KG1 (cell line): ENCODE results near the gene TBX5.

Source experiments
- DNase-seq: peaks from one replicate; lab custom pipeline; 2025; lab: John Stamatoyannopoulos, UW

TBX5 gene

DNA sequence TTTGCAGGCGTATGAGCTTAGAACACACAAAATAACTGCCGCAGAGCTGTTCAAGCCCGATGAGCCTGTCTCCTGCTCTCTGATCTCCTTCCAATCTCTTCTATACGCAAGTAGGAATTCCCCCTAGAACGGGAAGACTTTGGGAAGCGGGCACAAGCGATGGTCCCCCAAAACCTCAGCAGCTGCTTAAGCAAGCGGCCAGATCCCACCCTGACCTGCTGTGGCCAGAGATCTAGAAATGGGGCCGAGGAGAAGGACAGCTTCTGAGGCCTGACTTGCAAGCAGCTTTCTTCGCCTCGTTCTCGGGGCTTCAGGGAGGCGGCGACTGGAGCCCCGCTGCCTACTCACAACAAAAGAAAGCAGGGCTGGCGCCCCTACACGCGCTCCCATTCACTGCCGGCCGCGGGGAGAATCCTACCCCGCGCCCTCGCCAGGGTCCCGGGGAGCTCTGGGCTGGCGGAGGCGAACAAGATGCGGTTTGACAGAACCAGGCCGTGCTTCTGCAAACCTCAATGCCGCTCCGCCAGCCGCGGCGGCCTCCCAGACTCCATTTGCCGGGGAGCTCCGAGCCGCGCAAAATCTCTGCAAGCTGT, 922 bp downstream of the TBX5 start:
- DNase-seq, result no peak

- no peak for DNase-seq
Measured at GRCh38 chr12:114404083-114404925, 1.6 kb downstream of the TBX5 start.

DNA sequence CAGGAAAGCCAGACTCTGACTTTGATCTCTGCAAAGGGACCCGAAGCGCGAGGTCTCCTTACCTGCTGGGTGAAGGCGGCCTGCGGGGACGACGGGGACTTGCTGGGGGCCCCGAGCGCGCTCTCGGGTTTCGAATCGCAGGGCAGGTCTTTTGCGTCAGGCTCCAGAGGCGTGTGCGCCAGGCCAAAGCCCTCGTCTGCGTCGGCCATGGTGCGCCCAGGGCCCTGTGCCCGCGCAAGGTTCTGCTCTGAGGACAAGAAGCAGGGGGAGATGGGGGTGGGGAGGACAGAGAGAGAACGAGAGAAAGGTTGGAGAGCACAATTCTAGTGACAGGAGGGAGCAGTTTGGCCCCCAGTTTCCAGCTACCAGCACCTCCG, 2.3 kb downstream of the TBX5 start:
- no peak for DNase-seq

DNA sequence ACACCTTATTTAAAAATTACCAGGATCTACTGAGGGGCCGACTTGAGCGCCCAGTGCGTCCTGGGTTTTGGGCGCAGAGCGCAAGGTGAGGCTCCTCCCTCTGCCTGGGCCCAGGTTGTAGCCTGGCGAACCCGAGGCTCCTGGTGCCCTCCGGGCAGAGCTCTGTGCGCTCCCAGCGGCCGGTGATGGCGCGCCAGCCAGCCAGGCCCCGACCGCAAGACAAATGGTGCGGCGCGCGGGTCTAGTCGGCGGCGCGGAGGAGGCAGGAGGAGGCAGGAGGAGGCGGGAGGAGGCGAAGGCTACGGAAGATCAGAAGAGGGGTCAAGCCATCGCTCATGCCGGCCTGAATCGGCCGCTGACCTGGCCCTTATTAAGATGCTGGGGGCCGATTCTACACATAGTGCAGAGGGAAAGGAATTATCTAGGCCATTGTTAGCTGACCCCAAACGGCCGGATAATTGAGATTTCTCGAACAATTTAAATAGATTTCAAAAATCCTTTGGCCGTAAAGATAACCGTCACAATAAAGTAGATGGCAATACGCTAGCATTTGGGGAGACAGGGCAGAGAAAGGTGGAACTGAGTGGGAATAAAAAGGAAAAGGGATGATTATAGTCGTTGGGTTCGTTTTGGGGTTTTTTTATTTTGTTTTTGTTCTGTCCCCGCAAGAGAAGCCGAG, 2.8 kb downstream of the TBX5 start:
- DNase-seq, result no peak

- DNase-seq, result no peak
Measured at GRCh38 chr12:114402084-114402717, 3.7 kb downstream of the TBX5 start.

DNA sequence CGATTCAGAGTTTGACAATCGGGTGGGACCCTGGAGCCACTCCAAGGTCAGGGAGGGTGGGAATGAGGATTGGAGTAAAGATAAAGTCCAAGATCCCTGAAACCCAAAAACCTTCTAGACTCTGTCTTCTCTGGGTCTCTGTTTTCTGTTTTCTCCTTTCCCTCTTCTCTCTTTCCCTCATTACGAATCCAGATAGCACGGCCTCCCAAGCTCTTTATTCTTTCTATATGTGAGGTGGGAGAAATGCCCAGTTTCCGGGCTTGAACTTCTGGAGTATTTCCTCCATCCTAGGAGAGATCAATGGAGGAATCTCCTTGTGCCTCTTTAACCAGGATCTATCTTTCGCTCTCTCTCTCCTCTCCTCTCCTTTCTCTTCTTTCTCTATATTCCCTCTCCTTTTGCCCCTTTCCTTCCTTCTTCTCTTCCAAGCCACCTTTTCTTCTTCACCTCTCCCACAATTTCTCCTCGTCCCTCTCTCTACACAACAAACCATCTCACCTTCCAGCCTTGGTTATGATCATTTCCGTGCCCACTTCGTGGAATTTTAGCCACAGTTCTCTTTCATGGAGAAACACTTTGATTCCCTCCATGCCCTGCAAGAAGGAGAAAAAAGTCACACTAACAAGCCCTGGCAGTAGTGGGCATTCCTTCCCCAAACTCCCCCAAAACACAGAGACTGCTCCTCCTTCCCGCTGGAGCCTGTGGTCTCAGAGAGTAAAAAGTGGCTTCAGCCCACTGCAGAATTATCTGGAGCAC, 4.4 kb downstream of the TBX5 start:
- no peak for DNase-seq

- no peak for DNase-seq
Measured at GRCh38 chr12:114400925-114401324, 5.0 kb downstream of the TBX5 start.

DNA sequence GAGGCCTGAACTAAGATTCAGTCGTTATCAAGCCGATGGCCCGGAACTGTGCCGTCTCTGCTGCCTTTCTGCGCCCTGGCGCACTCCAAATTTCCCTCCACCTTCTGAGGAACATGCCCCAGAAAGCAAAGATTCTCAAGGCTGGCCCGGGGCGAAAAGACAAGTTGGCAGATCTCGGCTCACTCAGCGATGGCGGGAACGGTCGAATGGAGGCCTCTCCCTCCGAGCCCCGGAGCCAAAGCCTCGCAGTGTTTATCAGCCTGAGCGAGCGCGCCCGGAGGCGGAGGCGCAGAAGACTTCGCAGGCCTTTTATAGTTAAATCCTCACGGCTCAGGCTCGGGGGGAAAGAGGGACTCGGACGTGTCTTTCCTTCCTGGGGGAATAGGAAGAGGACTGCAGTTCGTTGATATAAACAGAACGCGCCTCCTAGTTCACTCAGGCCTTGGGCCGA, 5.6 kb downstream of the TBX5 start:
- no peak for DNase-seq

GRCh38 chr12:114399664-114400211, 6.2 kb downstream of the TBX5 start:
- DNase-seq, result no peak

DNA sequence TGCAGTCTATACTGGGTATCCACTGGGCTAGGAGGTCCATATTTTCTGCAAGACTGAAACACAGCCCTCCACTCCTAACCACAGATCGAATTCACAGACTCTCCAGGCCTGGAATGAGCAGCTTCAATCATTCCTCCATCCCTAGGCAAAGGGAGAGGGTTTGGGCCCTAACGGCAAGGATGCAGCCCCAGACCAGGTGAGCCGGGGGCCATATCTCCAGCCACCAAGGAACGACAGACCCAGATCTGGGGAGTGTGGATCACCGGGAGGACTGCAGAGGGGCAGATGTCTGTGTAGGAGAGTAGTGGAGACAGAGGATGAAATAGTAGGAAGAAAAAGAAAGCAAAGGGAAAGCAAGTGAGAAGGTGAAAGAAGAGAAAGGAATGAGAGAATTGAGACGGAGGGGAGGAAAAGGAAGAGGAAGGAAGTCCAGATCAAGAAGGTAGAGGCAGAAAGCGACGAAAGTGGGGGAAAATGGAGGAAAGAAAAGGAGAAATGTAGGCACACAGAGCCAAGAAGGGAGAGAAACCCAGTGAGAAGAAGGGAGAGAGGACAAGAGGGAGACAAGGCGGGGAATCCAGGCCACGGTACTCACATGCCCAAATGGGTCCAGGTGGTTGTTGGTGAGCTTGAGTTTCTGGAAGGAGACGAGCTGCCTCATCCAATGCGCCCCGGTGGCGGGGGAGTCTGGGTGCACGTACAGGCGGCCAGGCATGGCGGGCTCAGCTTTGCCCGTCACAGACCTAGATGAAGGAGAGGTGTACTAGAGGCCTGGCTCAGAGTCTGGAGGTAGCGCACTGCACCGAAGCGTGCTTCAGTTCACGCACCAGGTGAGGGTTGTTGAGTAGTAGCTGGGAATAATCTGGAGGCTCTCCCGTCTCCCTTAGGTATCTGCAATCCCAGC, 7.7 kb downstream of the TBX5 start:
- no peak for DNase-seq

- DNase-seq, result no peak
Measured at GRCh38 chr12:114396869-114397719, 8.8 kb downstream of the TBX5 start.

- no peak for DNase-seq
Measured at GRCh38 chr12:114396153-114396868, 9.6 kb downstream of the TBX5 start.

- no peak for DNase-seq
Measured at GRCh38 chr12:114395755-114396152, 10.2 kb downstream of the TBX5 start.

DNA sequence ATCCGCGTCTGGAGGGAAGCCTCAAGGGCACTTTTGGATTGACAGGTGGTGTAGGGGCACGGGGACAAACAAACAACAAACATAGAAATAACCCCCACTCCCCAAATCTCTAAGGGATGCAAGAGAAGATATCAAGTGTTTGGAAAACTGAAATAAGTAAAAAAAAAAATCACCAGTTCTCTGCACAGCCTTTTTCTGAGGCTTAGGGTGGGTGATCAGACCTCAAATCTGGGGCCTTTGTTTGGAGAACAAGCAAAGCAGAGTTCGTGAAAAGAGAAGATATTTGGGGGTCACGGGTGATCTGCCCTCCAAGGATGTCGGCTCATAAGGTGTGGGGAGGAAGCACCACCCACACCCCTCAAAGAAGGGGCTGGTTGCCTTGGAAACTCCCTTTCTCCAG, 10.7 kb downstream of the TBX5 start:
- DNase-seq, result no peak

DNA sequence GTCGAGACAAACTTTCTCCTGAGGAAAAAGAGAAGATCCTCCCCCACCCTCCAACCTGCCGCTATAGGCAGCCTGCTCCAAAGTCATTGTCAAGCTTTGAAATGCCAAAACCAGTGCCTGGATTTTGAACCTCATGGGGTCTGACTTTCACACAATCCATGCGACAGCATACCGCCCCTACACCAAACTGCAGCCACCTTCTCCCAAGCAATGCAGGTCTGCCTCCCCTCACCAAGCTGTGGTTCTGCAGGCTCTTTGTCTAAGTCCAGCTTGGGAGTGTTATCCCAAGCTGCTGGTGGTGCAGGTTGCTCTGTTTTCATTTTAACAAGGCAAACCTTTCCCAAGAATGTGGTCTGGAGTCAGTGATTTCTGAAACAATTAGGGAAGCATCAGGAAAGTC, 12.4 kb downstream of the TBX5 start:
- DNase-seq, result no peak

DNA sequence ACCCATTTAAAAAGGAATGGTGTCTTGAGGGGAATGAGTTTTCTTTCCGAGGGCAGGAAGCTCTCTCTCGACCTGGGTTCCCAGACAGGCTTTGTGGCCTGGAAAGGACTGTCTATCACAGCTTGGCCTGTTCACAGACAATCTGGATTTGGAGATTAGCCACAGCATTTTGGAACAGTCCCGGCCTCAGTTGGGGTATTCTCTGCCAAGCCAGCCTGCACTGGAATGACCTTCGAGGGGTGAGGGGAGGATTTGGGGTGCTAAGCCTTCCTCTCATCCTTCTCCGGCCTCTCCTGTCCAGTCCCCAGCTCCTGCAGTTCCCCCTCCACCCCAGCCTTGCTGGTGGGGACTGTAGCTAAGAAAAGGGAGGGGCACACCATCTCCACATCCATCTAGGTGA, 13.0 kb downstream of the TBX5 start:
- DNase-seq, result no peak

DNA sequence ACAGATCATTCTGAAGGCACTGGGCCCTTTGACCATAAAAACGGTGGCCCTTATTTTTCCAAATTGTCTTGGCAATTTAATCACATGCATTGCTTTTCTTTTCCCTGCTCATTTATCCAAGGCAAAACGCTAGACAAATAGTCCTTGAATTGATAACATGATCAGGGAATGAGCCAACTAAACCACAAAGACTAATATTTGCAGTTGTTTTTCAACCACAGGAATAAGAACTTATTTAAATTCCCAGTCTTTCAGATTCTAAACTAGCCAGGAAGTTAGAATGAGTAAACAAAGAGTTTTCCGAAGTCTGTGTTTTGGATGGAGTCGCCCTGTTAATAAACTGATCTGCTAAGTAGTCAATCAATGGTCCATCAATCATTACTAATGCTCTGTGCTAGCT, 14.9 kb downstream of the TBX5 start:
- no peak for DNase-seq

GRCh38 chr12:114384739-114385138, 21.2 kb downstream of the TBX5 start:
- DNase-seq, result no peak

- DNase-seq, result no peak
Measured at GRCh38 chr12:114381177-114381576, 24.8 kb downstream of the TBX5 start.
